DOHH2 (cell line): ENCODE results near the gene KHDC4.
A peak's percentile ranks its signal among the peaks of the same experiment; 100 is the strongest.

Source experiments
- EZH2phosphoT487 ChIP-seq: fragments of 200-600 bp; sonication (generic); IDR thresholded peaks from 2 replicates; pipeline ENCODE4 v1.6.1; 2017; ENCODE audit warnings: borderline replicate concordance, mild to moderate bottlenecking, antibody characterized with exemption, low read length, moderate library complexity, mixed read lengths
- TF ChIP-seq, protein P1 (sequence below): fragments of 200-600 bp; sonication (generic); IDR thresholded peaks from one replicate; pipeline ENCODE4 v1.5.1; 2014; ENCODE audit warnings: antibody characterized with exemption, mild to moderate bottlenecking, low read depth, low read length; ENCODE audit not compliant: poor library complexity, severe bottlenecking

DNA sequence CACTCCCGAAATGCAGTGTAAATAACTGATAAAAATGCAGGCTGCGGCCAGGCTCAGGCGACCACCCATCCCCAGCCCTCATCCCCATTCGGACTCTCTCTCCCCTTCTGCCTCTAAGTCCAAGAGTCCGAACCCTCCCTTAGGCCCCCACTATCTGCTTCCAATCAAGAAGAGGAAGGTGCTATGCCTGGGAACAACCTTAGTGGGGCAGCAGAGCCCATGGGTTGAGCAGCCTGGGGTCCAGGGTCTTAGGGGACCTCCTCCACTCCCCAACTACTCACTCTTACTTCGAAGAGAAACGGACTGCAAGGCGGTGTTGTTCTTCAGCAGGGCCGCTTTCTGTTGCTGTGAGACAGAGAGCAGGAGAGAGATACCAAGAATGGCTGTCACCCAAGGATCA lies 31.9 kb upstream of the KHDC4 start:
- TF ChIP-seq, protein P1, sequence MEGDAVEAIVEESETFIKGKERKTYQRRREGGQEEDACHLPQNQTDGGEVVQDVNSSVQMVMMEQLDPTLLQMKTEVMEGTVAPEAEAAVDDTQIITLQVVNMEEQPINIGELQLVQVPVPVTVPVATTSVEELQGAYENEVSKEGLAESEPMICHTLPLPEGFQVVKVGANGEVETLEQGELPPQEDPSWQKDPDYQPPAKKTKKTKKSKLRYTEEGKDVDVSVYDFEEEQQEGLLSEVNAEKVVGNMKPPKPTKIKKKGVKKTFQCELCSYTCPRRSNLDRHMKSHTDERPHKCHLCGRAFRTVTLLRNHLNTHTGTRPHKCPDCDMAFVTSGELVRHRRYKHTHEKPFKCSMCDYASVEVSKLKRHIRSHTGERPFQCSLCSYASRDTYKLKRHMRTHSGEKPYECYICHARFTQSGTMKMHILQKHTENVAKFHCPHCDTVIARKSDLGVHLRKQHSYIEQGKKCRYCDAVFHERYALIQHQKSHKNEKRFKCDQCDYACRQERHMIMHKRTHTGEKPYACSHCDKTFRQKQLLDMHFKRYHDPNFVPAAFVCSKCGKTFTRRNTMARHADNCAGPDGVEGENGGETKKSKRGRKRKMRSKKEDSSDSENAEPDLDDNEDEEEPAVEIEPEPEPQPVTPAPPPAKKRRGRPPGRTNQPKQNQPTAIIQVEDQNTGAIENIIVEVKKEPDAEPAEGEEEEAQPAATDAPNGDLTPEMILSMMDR: peak; percentile 45
- TF ChIP-seq EZH2phosphoT487: no peak
